Kidney epithelial cell (primary cell): ENCODE results near the gene HPCAL1. TPM values are rescaled to one million over a fixed set of nuclear protein-coding genes. Genes with fewer than 3 reads are reported as not detected.

Experiments
- DNase-seq: peaks from one replicate; pipeline ENCODE4 v3.0.0-alpha.2; 2010; ENCODE audit warnings: low read depth
- H3K27me3 ChIP-seq: 2 replicates; pipeline ENCODE4 v1.6.0; 2011; ENCODE audit warnings: low read length; ENCODE audit not compliant: control insufficient read depth, insufficient read depth
- H3K36me3 ChIP-seq: 2 replicates; pipeline ENCODE4 v1.5.1; 2011; ENCODE audit warnings: low read length; ENCODE audit not compliant: control insufficient read depth, insufficient read depth
- H3K4me3 ChIP-seq: 2 replicates; pipeline ENCODE4 v1.5.1; 2011; ENCODE audit warnings: low read depth, mild to moderate bottlenecking, control low read depth, low read length
- CTCF ChIP-seq: IDR thresholded peaks from 2 replicates; pipeline ENCODE4 v1.5.1; 2011; ENCODE audit warnings: mild to moderate bottlenecking, moderate library complexity, low read length, control low read depth, inconsistent platforms; ENCODE audit not compliant: insufficient read depth, poor library complexity, severe bottlenecking
- total RNA-seq: library from RNA; depleted of rRNA; stranded (reverse); fragments of >200 nt; gene quantifications from 2 replicates; pipeline ENCODE4 v1.2.3, GENCODE V29; 2015

HPCAL1 gene
- total RNA-seq, 1 donor from 2014 or later = 33.7 TPM

DNA sequence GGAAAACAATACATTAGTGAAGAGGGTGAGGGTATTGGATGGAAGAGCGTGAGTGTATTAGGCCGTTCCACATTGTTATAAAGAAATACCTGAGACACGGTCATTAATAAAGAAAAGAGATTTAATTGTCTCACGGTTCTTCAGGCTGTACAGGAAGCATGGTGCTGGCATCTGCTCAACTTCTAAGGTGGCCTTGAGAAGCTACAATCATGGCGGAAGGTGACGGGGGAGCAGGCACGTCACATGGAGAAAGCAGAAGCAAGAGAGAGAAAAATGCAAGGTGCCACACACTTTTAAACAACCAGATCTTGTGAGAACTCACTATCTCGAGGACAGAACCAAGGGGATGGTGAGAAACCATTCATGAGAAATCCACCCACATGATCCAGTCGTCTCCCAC, 18.2 kb downstream of the HPCAL1 start:
- DNase-seq = no peak
- no peaks in the 10 kb centered on the region for H3K27me3 ChIP-seq
- H3K36me3 ChIP-seq = no peaks in the 10 kb centered on the region
- no peak overlapping the region for H3K4me3 ChIP-seq
- no peak for TF ChIP-seq CTCF

GRCh38 chr2:10321622-10322021, 18.9 kb downstream of the HPCAL1 start:
- Histone ChIP-seq H3K4me3 (no peak overlapping the region), H3K36me3 (no peaks in the 10 kb centered on the region), H3K27me3 (no peaks in the 10 kb centered on the region)
- no peak for TF ChIP-seq CTCF
- no peak for DNase-seq

- no peaks in the 10 kb centered on the region for H3K27me3 ChIP-seq
- DNase-seq = no peak
- TF ChIP-seq CTCF = no peak
These were observed 19.8 kb downstream of the HPCAL1 start for GRCh38 chr2:10322481-10322880.

GRCh38 chr2:10322973-10323372, 20.3 kb downstream of the HPCAL1 start:
- DNase-seq = no peak
- no peak overlapping the region for H3K4me3 ChIP-seq
- H3K36me3 ChIP-seq = no peaks in the 10 kb centered on the region
- no peaks in the 10 kb centered on the region for H3K27me3 ChIP-seq
- TF ChIP-seq CTCF = no peak

More at GRCh38 chr2:10322481-10322880, 19.8 kb downstream of the HPCAL1 start:
- Histone ChIP-seq H3K36me3 (no peaks in the 10 kb centered on the region), H3K4me3 (no peak overlapping the region)

GRCh38 chr2:10323535-10323934, 20.8 kb downstream of the HPCAL1 start:
- no peaks in the 10 kb centered on the region for H3K27me3 ChIP-seq
- no peak for TF ChIP-seq CTCF
- no peaks in the 10 kb centered on the region for H3K36me3 ChIP-seq

GRCh38 chr2:10324095-10324832, 21.6 kb downstream of the HPCAL1 start:
- Histone ChIP-seq H3K27me3 (no peaks in the 10 kb centered on the region), H3K4me3 (no peak overlapping the region), H3K36me3 (no peaks in the 10 kb centered on the region)
- no peak for DNase-seq
- TF ChIP-seq CTCF = no peak

More at GRCh38 chr2:10323535-10323934, 20.8 kb downstream of the HPCAL1 start:
- DNase-seq = no peak
- H3K4me3 ChIP-seq = no peak overlapping the region
